HepG2 (cell line): Measurements from ENCODE around the gene BTRC. TPM values are rescaled to one million over a fixed set of nuclear protein-coding genes. Genes with fewer than 3 reads are reported as not detected.

Source experiments
- BRD4 ChIP-seq: sonication (generic); formaldehyde crosslinking; IDR thresholded peaks from 2 replicates; pipeline ENCODE4 v1.4.0; 2020; ENCODE audit warnings: missing genetic modification reagents
- HNRNPH1 ChIP-seq: fragments of 200-400 bp; formaldehyde crosslinking; optimal IDR thresholded peaks from 2 replicates; pipeline ENCODE3; 2017; ENCODE audit warnings: mild to moderate bottlenecking, low read depth, low read length
- HOXA5 ChIP-seq: sonication (generic); formaldehyde crosslinking; IDR thresholded peaks from 2 replicates; pipeline ENCODE4 v1.4.0; 2020; ENCODE audit warnings: missing genetic modification reagents
- KDM3A ChIP-seq: IDR thresholded peaks from 2 replicates; pipeline ENCODE4 v1.6.1; 2018; ENCODE audit warnings: low read depth, missing compliant biosample characterization
- MAFF ChIP-seq: IDR thresholded peaks from 2 replicates; pipeline ENCODE4 v1.6.1; 2011; ENCODE audit warnings: low read depth, low read length, improper control_type of control experiment
- MIER3 ChIP-seq: IDR thresholded peaks from 2 replicates; pipeline ENCODE4 v1.6.1; 2016; ENCODE audit warnings: missing compliant biosample characterization, borderline replicate concordance
- MTA1 ChIP-seq: sonication (generic); formaldehyde crosslinking; IDR thresholded peaks from 2 replicates; pipeline ENCODE4 v1.4.0; 2020; ENCODE audit warnings: missing genetic modification reagents, mild to moderate bottlenecking, borderline replicate concordance
- PAX8 ChIP-seq: sonication (generic); formaldehyde crosslinking; IDR thresholded peaks from 2 replicates; pipeline ENCODE4 v1.8.0; 2022; ENCODE audit warnings: mild to moderate bottlenecking, missing genetic modification reagents, borderline replicate concordance
- REPIN1 ChIP-seq: sonication (generic); formaldehyde crosslinking; IDR thresholded peaks from 2 replicates; pipeline ENCODE4 v1.8.0; 2022; ENCODE audit warnings: missing genetic modification reagents, low read depth, mild to moderate bottlenecking, borderline replicate concordance
- RXRB ChIP-seq: IDR thresholded peaks from 2 replicates; pipeline ENCODE4 v1.6.1; 2016; ENCODE audit warnings: borderline replicate concordance, missing genetic modification reagents, missing compliant biosample characterization
- SMC3 ChIP-seq: IDR thresholded peaks from 2 replicates; pipeline ENCODE4 v1.6.1; 2011; ENCODE audit warnings: low read length, improper control_type of control experiment
- THYN1 ChIP-seq: sonication (generic); formaldehyde crosslinking; IDR thresholded peaks from 2 replicates; pipeline ENCODE4 v1.8.1; 2023; ENCODE audit warnings: low read depth, mild to moderate bottlenecking, moderate library complexity, missing genetic modification reagents, borderline replicate concordance
- ZNF20 ChIP-seq: sonication (generic); formaldehyde crosslinking; IDR thresholded peaks from 2 replicates; pipeline ENCODE4 v1.4.0; 2020; ENCODE audit warnings: mild to moderate bottlenecking, moderate library complexity, missing genetic modification reagents
- ZNF260 ChIP-seq: sonication (generic); formaldehyde crosslinking; IDR thresholded peaks from 2 replicates; pipeline ENCODE4 v1.4.0; 2020; ENCODE audit warnings: missing genetic modification reagents, low read depth, mild to moderate bottlenecking, borderline replicate concordance
- ZNF33A ChIP-seq: sonication (generic); formaldehyde crosslinking; IDR thresholded peaks from 2 replicates; pipeline ENCODE4 v1.5.1; 2020; ENCODE audit warnings: missing genetic modification reagents, mild to moderate bottlenecking, moderate library complexity, borderline replicate concordance
- ZNF616 ChIP-seq: sonication (generic); formaldehyde crosslinking; IDR thresholded peaks from 2 replicates; pipeline ENCODE4 v1.5.0; 2020; ENCODE audit warnings: low read depth, mild to moderate bottlenecking, missing genetic modification reagents
- ZNF777 ChIP-seq: sonication (generic); formaldehyde crosslinking; IDR thresholded peaks from 2 replicates; pipeline ENCODE4 v1.4.0; 2020; ENCODE audit warnings: missing genetic modification reagents
- ZNF781 ChIP-seq: sonication (generic); formaldehyde crosslinking; IDR thresholded peaks from 2 replicates; pipeline ENCODE4 v1.5.1; 2020; ENCODE audit warnings: borderline replicate concordance, mild to moderate bottlenecking, missing genetic modification reagents; ENCODE audit errors: not compliant biosample characterization
- ZSCAN22 ChIP-seq: sonication (generic); formaldehyde crosslinking; IDR thresholded peaks from 2 replicates; pipeline ENCODE4 v1.4.0; 2020; ENCODE audit warnings: mild to moderate bottlenecking, missing genetic modification reagents
- polyA plus RNA-seq, 8 experiments: library from polyadenylated mRNA; depleted of rRNA in 3 of 8; stranded (reverse) in 7 of 8; unstranded in 1 of 8; fragments of >200 nt; fragmentation: Illumina TruSeq in 4 of 8; extraction: Trizol in 4 of 8; gene quantifications; 2 replicates each; pipeline versions ENCODE4 v1.2.1 to v1.2.3, GENCODE V29; 2011 to 2016; ENCODE audit warnings: low read depth in 4 of 8, missing spikeins in 1 of 8, mixed read lengths in 1 of 8; ENCODE audit not compliant: insufficient read depth in 1 of 8
- total RNA-seq, 5 experiments: library from RNA; depleted of rRNA; stranded (reverse); fragments of >200 nt; fragmentation: Illumina TruSeq; extraction: Trizol; gene quantifications; 2 replicates each; pipeline ENCODE4 v1.2.3, GENCODE V29; 2016; ENCODE audit warnings: low read depth in 1 of 5
- TF ChIP-seq, protein P1 (sequence below): sonication (generic); formaldehyde crosslinking; IDR thresholded peaks from 2 replicates; pipeline ENCODE4 v1.5.1; 2020; ENCODE audit warnings: missing genetic modification reagents, mild to moderate bottlenecking, borderline replicate concordance
- TF ChIP-seq, protein P2 (sequence below): sonication (generic); formaldehyde crosslinking; IDR thresholded peaks from 2 replicates; pipeline ENCODE4 v1.9.0; 2021; ENCODE audit warnings: missing genetic modification reagents, borderline replicate concordance

BTRC gene
- total and polyA plus RNA-seq, 2 of the 13 experiments (the other 11 are each of a cell fraction or from before 2014, with no cell fraction given), result 12.0 to 14.4 TPM

DNA sequence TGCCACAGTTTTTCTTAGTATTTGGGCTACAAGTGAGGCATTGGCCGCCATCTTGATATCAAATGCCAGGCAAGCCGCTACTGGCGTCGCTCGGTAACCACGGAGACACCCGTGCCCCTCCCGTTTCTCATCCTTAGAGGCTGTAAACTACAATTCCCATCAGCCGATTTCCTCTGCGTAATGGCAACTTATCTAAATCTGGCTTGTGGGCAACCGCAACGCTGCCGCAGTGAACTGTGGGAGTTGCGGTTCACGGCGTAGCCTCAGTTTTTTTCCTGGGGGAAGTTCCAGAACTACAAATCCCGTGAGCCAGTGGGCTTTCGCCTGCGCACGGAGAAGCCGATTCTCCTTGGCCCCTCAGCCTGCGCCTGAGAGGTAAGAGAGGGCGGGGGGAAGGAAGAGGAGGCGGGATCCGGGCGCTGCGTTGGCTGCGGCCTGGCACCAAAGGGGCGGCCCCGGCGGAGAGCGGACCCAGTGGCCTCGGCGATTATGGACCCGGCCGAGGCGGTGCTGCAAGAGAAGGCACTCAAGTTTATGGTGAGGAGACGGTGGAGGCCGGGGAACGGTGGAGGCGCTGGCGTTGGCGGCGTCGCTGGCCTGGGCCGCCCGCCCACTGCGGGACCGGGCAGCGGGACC is at the start of gene BTRC (continued):
- TF ChIP-seq, protein P1, sequence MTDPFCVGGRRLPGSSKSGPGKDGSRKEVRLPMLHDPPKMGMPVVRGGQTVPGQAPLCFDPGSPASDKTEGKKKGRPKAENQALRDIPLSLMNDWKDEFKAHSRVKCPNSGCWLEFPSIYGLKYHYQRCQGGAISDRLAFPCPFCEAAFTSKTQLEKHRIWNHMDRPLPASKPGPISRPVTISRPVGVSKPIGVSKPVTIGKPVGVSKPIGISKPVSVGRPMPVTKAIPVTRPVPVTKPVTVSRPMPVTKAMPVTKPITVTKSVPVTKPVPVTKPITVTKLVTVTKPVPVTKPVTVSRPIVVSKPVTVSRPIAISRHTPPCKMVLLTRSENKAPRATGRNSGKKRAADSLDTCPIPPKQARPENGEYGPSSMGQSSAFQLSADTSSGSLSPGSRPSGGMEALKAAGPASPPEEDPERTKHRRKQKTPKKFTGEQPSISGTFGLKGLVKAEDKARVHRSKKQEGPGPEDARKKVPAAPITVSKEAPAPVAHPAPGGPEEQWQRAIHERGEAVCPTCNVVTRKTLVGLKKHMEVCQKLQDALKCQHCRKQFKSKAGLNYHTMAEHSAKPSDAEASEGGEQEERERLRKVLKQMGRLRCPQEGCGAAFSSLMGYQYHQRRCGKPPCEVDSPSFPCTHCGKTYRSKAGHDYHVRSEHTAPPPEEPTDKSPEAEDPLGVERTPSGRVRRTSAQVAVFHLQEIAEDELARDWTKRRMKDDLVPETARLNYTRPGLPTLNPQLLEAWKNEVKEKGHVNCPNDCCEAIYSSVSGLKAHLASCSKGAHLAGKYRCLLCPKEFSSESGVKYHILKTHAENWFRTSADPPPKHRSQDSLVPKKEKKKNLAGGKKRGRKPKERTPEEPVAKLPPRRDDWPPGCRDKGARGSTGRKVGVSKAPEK, result no peak
- TF ChIP-seq RXRB (CRISPR knock-in tag) (peak; percentile 16; the same call in 1 of the 2 replicates), PAX8 (CRISPR knock-in tag) (no peak; the same call in 1 of the 2 replicates), ZNF781 (CRISPR knock-in tag) (no peak), KDM3A (CRISPR knock-in tag) (no peak), MIER3 (CRISPR knock-in tag) (peak; percentile 83), ZNF777 (CRISPR knock-in tag) (peak; percentile 74; the same call in 1 of the 2 replicates), BRD4 (no peak; the same call in 1 of the 2 replicates), MTA1 (CRISPR knock-in tag) (peak; percentile 55; the same call in 1 of the 2 replicates), MAFF (peak; percentile 80), HOXA5 (CRISPR knock-in tag) (peak; percentile 83), ZSCAN22 (CRISPR knock-in tag) (no peak), ZNF260 (CRISPR knock-in tag) (no peak), ZNF33A (no peak), THYN1 (CRISPR knock-in tag) (no peak), REPIN1 (CRISPR knock-in tag) (no peak), ZNF616 (CRISPR knock-in tag) (peak; percentile 84; the same call in 1 of the 2 replicates), SMC3 (no peak), HNRNPH1 (no peak), ZNF20 (no peak)
- TF ChIP-seq, protein P2, sequence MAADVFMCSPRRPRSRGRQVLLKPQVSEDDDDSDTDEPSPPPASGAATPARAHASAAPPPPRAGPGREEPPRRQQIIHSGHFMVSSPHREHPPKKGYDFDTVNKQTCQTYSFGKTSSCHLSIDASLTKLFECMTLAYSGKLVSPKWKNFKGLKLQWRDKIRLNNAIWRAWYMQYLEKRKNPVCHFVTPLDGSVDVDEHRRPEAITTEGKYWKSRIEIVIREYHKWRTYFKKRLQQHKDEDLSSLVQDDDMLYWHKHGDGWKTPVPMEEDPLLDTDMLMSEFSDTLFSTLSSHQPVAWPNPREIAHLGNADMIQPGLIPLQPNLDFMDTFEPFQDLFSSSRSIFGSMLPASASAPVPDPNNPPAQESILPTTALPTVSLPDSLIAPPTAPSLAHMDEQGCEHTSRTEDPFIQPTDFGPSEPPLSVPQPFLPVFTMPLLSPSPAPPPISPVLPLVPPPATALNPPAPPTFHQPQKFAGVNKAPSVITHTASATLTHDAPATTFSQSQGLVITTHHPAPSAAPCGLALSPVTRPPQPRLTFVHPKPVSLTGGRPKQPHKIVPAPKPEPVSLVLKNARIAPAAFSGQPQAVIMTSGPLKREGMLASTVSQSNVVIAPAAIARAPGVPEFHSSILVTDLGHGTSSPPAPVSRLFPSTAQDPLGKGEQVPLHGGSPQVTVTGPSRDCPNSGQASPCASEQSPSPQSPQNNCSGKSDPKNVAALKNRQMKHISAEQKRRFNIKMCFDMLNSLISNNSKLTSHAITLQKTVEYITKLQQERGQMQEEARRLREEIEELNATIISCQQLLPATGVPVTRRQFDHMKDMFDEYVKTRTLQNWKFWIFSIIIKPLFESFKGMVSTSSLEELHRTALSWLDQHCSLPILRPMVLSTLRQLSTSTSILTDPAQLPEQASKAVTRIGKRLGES, result no peak
